T-helper 2 cell treated with Interferon-gamma antibody and Interleukin-4, amounts not matched to agents 100 ng/mL and 5 ng/mL, for 36 hours (primary cell): Measurements from ENCODE around the gene AGAP1. TPM values are rescaled to one million over a fixed set of nuclear protein-coding genes. Genes with fewer than 3 reads are reported as not detected.
"Not testable (repeated sequence)": the region's sequence is repeated elsewhere in the genome, so short reads cannot be mapped to it uniquely, and the experiment has no call there.

Experiments
- intact Hi-C: fragments of 100-400 bp; cut with micrococcal nuclease; formaldehyde crosslinking; loops from one replicate; pipeline ENCODE4 v1.15.1; 2023
- total RNA-seq: library from RNA; stranded (reverse); gene quantifications from 2 replicates; pipeline ENCODE4 v1.2.3, GENCODE V29; 2022

AGAP1 gene
- total RNA-seq, 1 donor from 2014 or later: 1.4 TPM

GRCh38 chr2:236051806-236052205 lies 558.0 kb downstream of the AGAP1 start:
- intact Hi-C loops: no loop called here

- intact Hi-C loops: no loop called here
Observed at GRCh38 chr2:236052206-236052605, 558.4 kb downstream of the AGAP1 start.

- intact Hi-C loops: no loop called here
Observed at GRCh38 chr2:236052926-236053821, 559.3 kb downstream of the AGAP1 start.

DNA sequence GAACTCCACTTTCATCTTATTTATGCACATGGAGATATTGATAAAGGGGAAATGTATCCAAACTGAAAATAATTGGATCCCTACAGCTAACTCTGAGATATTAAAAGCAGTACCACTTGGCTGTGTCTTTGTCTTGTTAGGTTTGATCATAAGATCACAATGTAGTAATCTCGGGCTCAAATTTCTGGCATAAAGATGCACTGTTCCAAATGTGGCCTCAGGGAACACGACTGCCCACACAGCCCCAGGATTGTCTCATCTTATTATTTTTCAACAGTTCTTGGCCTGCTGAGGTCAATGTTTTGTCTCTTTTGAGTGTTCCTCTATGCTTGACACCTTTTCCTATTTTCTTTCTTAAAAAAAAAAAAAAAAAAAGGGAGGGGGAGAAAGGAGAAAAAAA lies 560.3 kb downstream of the AGAP1 start:
- intact Hi-C loops: no loop called here

- intact Hi-C loops: no loop called here
Observed at GRCh38 chr2:236054621-236055305, 560.9 kb downstream of the AGAP1 start.

- intact Hi-C loops: no loop called here
Observed at GRCh38 chr2:236055471-236055870, 561.6 kb downstream of the AGAP1 start.

GRCh38 chr2:236056141-236056540 lies 562.3 kb downstream of the AGAP1 start:
- intact Hi-C loops: no loop called here

DNA sequence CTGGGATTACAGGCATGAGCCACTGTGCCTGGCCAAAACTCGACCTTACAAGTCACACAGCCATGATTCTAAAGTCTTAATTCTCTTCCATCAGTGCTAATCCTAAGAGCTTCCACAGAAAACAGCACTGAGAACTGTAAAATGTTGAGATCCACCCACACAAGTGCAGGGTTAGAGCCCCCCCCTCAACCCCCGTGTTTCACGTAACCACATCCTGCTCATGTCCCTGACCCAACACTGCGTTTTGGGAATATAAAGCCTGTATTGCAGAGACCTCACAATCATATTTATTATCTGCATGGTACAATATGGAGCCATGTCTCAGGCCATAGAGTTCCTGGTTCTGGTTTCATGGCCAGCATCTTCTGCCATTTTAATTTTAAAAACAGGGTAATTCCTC lies 563.5 kb downstream of the AGAP1 start:
- intact Hi-C loops: no loop called here

DNA sequence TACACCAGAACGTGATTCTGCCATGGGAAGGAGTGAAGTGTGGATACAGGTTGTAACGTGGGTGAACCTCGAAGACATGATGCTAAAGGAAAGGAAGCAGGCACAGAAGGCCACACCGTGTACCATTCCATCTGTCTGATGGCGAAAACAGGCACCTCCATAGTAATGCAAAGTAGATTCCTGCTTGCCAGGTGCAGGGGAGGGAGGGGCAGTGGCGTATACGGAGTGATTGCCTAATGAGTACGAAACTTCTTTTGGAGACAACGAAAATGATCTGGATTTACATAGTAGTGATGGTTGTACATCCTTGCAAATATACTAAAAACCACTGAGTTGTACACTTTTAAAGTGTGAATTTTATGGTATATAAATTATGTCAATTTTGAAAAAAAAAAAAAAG lies 567.7 kb downstream of the AGAP1 start:
- intact Hi-C loops: no loop called here

DNA sequence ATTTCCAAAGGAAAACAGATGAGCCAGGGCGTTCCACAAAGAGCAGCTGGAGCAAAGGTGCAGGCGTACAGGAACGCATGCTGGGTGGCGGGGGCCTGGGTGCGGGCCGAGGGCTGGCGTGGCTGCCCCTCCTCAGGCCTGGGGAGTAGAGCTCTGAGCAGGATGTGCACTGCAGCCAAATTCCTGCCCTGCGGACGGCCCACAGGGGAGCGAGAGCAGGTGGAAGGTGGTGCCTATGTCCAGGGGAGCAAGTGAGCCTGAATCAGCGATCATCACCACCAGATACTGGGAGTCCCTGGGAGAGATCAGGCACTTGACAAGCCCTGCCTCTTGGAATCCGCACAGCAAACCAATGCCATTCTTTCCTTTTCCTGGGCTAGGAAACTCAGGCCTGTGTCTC lies 568.1 kb downstream of the AGAP1 start:
- intact Hi-C loops: no loop called here

GRCh38 chr2:236062806-236063205 lies 569.0 kb downstream of the AGAP1 start:
- intact Hi-C loops: not testable (repeated sequence)

DNA sequence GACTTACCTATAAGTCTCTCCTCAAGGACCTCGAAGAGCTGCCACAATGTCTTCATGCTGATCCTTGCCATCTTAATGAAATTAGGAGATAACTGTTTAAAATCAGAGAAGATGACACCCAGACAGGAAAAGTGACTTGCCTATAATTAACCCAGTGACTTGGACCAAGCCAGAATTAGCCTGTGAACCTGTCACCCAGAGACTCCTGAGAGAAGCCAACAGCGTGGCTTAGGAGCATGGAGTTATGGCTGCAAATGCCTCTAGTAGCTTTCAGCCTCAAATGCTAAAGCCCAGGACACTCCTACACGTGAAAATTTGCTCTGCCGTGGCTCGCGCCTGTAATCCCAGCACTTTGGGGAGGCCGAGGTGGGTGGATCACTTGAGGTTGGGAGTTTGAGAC lies 570.2 kb downstream of the AGAP1 start:
- intact Hi-C loops: no loop called here

GRCh38 chr2:236065314-236066160 lies 571.7 kb downstream of the AGAP1 start:
- intact Hi-C loops: no loop called here

- intact Hi-C loops: no loop called here
Observed at GRCh38 chr2:236070236-236070635, 576.4 kb downstream of the AGAP1 start.

DNA sequence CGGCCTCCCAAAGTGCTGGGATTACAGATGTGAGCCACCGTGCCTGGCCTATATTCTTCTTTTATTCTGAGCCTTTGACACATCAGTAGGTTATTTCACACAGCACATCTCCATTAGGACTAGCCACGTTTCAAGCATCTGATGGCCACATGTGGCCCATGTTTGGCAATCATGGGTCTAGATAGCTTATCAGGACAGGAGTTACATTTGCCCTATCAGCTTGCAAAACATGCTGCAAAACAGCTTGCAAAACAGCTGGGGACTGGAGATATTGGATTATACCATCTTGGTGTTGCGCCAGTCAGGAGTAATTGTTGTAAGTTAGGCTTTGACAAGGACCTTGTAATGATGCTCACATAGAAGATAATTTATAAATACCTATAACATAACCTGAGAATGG lies 579.4 kb downstream of the AGAP1 start:
- intact Hi-C loops: no loop called here

- intact Hi-C loops: no loop called here
Observed at GRCh38 chr2:236073867-236074655, 580.2 kb downstream of the AGAP1 start.

DNA sequence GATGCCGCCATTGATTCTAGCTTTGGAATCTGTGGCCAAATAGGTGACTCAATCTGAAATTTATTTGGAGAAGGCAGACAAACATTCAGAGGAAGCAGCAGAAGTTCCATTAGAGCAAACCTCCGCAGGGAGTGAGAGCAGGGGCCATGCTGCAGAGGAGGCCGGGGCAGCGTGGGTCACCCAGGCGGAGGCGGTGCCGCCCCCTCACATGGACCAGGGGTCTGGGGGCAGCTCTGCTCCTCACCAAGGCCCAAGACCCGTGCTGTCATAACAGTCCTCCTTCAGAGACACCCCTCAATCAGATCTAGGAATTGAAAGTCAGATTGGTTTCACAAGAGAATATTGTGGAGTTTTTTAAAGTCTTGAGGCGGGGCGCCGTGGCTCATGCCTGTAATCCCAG lies 582.0 kb downstream of the AGAP1 start:
- intact Hi-C loops: no loop called here

- intact Hi-C loops: no loop called here
Observed at GRCh38 chr2:236078297-236079255, 584.7 kb downstream of the AGAP1 start.

DNA sequence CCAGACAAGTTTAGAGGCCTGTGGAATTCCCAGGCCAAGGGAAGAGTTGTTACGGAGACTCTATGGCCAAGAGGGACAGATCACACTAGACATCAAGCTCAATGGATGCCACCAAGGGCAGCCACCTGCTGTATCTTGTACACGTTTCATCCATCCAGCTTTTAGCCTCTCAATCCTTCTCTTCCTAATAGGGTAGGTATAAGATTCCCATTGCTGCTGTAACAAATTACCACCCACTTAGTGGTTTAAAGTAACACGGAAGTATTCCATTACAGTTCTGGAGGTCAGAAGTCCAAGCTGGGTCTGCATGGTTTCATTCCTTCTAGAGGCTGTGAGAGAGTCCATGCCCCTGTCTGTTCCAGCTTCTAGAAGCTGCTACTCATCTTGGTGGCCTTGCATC lies 586.6 kb downstream of the AGAP1 start:
- intact Hi-C loops: no loop called here

DNA sequence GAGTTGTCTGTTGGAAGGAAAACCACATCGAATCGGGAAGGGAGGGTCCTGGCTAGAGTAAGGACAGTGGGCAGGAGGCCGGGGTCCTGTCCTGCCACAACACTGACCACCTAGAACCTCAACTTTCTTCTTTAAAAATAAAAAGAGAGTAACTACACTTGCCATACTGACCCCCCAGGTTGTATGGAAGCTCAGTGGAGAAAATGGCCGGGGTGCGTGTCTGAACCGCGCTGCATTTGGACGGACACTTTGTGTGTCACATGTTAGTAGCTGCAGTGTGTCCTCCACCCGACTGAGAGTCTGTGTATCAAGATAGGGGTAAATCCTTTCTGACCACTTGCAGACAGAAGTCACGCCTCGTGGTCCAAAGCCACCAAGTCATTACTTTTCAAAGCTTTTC lies 587.3 kb downstream of the AGAP1 start:
- intact Hi-C loops: no loop called here
